Activated CD8-positive, alpha-beta T cell treated with anti-CD3 and anti-CD28 coated beads for 36 hours (primary cell): ENCODE data around the gene BACE2. TPM values are rescaled to one million over a fixed set of nuclear protein-coding genes. Genes with fewer than 3 reads are reported as not detected.

Experiments
- ATAC-seq: fragments of 200-7000 bp; cut with Tn5 transposase; one replicate; pipeline ENCODE4 v1.10.0; 2021; ENCODE audit warnings: mild to moderate bottlenecking, moderate library complexity
- CTCF ChIA-PET: fragments of 350-600 bp; sonication (Branson Sonifier 250); formaldehyde crosslinking; loops from one replicate; lab custom pipeline; 2021; ENCODE audit warnings: antibody characterized with exemption; lab: Charles Lee
- POLR2A ChIA-PET: fragments of 350-600 bp; sonication (Branson Sonifier 250); formaldehyde crosslinking; loops from one replicate; lab custom pipeline; 2021; ENCODE audit warnings: antibody characterized with exemption; lab: Charles Lee
- DNase-seq: peaks from one replicate; pipeline ENCODE4 v3.0.0-alpha.2; 2020
- H3K27ac Mint-ChIP-seq: one replicate; pipeline ENCODE4 v1.8.0; 2021; ENCODE audit warnings: mild to moderate bottlenecking, mixed read lengths
- H3K27me3 Mint-ChIP-seq: one replicate; pipeline ENCODE4 v1.8.0; 2021; ENCODE audit warnings: mixed read lengths
- H3K36me3 Mint-ChIP-seq: one replicate; pipeline ENCODE4 v1.8.0; 2021; ENCODE audit warnings: low read depth, mixed read lengths
- H3K4me1 Mint-ChIP-seq: one replicate; pipeline ENCODE4 v1.8.0; 2021; ENCODE audit warnings: low read depth, mixed read lengths
- H3K4me3 Mint-ChIP-seq: one replicate; pipeline ENCODE4 v1.8.0; 2021; ENCODE audit warnings: mild to moderate bottlenecking, moderate library complexity, mixed read lengths
- H3K9me3 Mint-ChIP-seq: one replicate; pipeline ENCODE4 v1.8.0; 2021; ENCODE audit warnings: mixed read lengths
- intact Hi-C: fragments of 100-400 bp; cut with micrococcal nuclease; formaldehyde crosslinking; loops from one replicate; pipeline ENCODE4 v1.10.0; 2022
- total RNA-seq, 2 experiments: library from RNA; stranded (reverse); gene quantifications; one replicate each; pipeline ENCODE4 v1.2.3, GENCODE V29; 2021
- TF ChIP-seq, protein P1 (sequence below): fragments of 200-600 bp; IDR thresholded peaks from one replicate; pipeline ENCODE4 v1.8.0; 2022; ENCODE audit warnings: antibody characterized with exemption, mild to moderate bottlenecking

The BACE2 gene
- total RNA-seq, result 1 to 10 TPM; 1.1 to 2.0 TPM

DNA sequence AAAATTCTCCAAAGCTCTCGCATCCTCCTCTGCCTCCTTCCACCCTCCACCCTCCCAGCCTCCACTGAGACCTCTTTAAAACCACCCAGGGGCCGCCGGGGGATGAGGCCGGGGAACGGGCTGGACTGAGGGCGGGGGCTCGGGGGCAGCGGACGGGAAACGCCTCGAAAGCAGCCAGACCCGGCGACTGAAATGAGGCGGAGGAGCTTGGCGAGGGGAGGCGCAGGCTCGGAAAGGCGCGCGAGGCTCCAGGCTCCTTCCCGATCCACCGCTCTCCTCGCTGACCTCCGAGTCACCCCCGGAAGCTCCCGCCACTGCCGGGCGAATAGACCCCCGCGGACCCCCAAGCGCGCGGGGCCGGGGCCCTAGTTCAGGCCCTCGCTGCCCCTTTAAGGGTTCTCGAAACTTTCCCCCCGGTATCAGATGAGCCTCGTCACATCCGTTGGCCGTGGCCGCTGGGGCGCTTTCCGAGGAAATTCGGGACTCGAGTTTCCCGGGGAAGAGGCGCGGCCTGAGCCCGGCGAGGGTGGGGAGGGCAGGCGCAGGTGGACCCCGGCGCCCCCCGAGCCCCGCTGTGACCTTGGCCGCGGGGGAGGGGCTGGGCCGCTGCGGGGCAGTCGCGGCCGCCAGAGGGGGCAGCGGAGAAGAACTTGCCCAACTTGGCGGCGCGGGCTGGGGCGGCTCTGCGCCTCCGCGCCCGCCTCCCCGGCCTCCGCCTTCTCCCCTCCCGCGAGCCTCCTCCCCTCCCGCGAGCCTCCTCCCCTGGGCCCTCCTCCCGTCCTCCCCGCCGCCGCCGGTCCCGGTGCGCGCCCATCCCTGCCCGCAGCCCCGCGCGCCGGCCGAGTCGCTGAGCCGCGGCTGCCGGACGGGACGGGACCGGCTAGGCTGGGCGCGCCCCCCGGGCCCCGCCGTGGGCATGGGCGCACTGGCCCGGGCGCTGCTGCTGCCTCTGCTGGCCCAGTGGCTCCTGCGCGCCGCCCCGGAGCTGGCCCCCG lies at the start of gene BACE2:
Gene BACE2, plus strand, starts transcription at position 813 of the 995 bp plus-strand sequence. Its CDS starts 104 bp downstream, at position 917.
- Mint-ChIP-seq H3K4me3 (peak within 1 kb of the TSS; percentile 64), H3K36me3 (no peaks in the 10 kb centered on the region), H3K27me3 (peaks cover 39% of the 10 kb centered on the region), H3K4me1 (peaks cover 7% of the 10 kb centered on the region), H3K9me3 (no peaks in the 10 kb centered on the region), H3K27ac (no peak within 1 kb of the TSS)
- ChIA-PET POLR2A (no interaction called here), CTCF (no interaction called here)
- ATAC-seq (peak; percentile 84), DNase-seq (peak; percentile 52)
- TF ChIP-seq, protein P1, sequence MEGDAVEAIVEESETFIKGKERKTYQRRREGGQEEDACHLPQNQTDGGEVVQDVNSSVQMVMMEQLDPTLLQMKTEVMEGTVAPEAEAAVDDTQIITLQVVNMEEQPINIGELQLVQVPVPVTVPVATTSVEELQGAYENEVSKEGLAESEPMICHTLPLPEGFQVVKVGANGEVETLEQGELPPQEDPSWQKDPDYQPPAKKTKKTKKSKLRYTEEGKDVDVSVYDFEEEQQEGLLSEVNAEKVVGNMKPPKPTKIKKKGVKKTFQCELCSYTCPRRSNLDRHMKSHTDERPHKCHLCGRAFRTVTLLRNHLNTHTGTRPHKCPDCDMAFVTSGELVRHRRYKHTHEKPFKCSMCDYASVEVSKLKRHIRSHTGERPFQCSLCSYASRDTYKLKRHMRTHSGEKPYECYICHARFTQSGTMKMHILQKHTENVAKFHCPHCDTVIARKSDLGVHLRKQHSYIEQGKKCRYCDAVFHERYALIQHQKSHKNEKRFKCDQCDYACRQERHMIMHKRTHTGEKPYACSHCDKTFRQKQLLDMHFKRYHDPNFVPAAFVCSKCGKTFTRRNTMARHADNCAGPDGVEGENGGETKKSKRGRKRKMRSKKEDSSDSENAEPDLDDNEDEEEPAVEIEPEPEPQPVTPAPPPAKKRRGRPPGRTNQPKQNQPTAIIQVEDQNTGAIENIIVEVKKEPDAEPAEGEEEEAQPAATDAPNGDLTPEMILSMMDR, result peak; percentile 52
- intact Hi-C loops, result no loop called here

GRCh38 chr21:41119901-41120300 lies 48.1 kb upstream of the BACE2 start:
- Mint-ChIP-seq H3K36me3 (no peaks in the 10 kb centered on the region), H3K4me1 (no peaks in the 10 kb centered on the region), H3K27me3 (peaks cover 6% of the 10 kb centered on the region), H3K9me3 (no peaks in the 10 kb centered on the region), H3K4me3 (no peak overlapping the region), H3K27ac (no peak overlapping the region)
- intact Hi-C loops, result no loop called here
- ChIA-PET POLR2A (no interaction called here), CTCF (interaction anchor here (1.6 kb wide), 1 partner anchor 163 kb away, joined by 3 read pairs; no protein-coding TSS in a partner anchor)
- ATAC-seq (no peak), DNase-seq (no peak)
- TF ChIP-seq, protein P1, result no peak

DNA sequence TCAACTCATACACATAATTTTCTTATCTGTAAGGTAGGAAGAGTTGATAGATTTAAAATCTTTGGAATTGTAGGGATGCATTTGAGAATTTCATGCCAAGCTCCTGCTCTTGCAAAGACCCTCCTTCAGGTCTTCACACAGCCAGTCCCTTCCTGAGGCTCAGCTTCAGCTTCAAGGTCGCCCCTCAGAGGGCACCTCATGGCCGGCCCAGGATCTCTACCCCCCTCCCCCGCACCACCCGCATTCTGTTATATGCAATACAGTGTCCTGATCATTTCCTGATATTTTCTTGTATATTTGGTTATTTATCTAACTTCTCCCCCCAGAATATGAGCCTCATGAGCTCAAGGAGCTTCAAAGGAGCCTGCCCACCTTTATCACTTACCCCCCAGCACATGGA lies 47.0 kb upstream of the BACE2 start:
- Mint-ChIP-seq H3K4me3 (no peak overlapping the region), H3K9me3 (no peaks in the 10 kb centered on the region), H3K27ac (no peak overlapping the region), H3K4me1 (no peaks in the 10 kb centered on the region), H3K36me3 (no peaks in the 10 kb centered on the region), H3K27me3 (peaks cover 6% of the 10 kb centered on the region)
- intact Hi-C loops, result no loop called here
- ChIA-PET CTCF (interaction anchor here (1.1 to 1.6 kb wide), 3 partner anchors 10 to 165 kb away, joined by 3 read pairs; no protein-coding TSS in a partner anchor), POLR2A (no interaction called here)
- TF ChIP-seq, protein P1, result no peak
- no peak for DNase-seq
- no peak for ATAC-seq

DNA sequence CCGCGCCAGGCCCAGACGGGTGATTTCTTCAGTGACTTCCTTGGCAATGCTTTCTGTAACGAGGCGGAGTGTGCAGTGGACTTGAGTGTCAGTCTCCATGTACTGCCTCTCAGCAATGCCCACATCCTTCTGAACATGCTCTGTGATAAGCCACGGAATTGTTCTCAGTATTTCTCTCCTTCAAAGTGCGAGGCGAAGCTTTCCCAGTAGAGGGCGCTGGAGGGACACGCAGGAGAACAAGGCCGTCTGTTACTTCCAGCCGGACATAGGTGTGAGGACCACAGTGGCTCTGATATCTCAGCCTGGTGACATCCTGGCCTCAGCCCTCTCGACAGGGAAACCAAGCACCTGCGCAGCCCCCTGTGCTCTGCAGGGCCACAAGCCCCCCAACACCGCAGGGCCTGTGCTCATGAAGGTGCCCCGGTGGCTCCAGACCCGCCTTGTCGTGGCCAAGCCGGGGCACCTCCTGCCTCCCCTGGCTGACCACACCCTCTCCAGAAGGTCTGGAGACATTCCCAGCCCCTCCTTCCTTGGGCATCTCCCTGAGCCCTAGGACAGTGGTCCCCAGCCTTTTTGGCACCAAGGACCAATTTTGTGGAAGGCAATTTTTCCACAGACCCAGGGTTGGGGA lies 46.1 kb upstream of the BACE2 start:
- DNase-seq (peak; percentile 84), ATAC-seq (peak; percentile 69)
- TF ChIP-seq, protein P1, result peak; percentile 94
- CTCF ChIA-PET, result interaction anchor here (1.1 to 1.6 kb wide), 6 partner anchors 9 to 164 kb away, joined by 3 to 5 read pairs (median 3); no protein-coding TSS in a partner anchor
- intact Hi-C loops, result no loop called here
- peaks cover 10% of the 10 kb centered on the region for H3K27me3 Mint-ChIP-seq
- H3K9me3 Mint-ChIP-seq, result no peaks in the 10 kb centered on the region
- H3K27ac Mint-ChIP-seq, result no peak overlapping the region
- H3K4me1 Mint-ChIP-seq, result no peaks in the 10 kb centered on the region
- no peaks in the 10 kb centered on the region for H3K36me3 Mint-ChIP-seq
- H3K4me3 Mint-ChIP-seq, result no peak overlapping the region
- POLR2A ChIA-PET, result interaction anchor here (0.5 to 0.7 kb wide), 2 partner anchors 86 to 399 kb away, joined by 3 to 4 read pairs; no protein-coding TSS in a partner anchor
